Activated B cell treated with CpG ODN at 0.5 μM for 24 hours (primary cell): ENCODE results near the gene MEN1. TPM values are rescaled to one million over a fixed set of nuclear protein-coding genes. Genes with fewer than 3 reads are reported as not detected.
A peak's percentile ranks its signal among the peaks of the same experiment; 100 is the strongest.

ENCODE experiments used
- ATAC-seq: fragments of 200-7000 bp; cut with Tn5 transposase; one replicate; pipeline ENCODE4 v1.10.0; 2021; ENCODE audit warnings: low read depth, mild to moderate bottlenecking, moderate library complexity
- CTCF ChIA-PET: fragments of 350-600 bp; sonication (Branson Sonifier 250); formaldehyde crosslinking; loops from one replicate; lab custom pipeline; 2021; ENCODE audit warnings: antibody characterized with exemption; lab: Charles Lee
- POLR2A ChIA-PET: fragments of 350-600 bp; sonication (Branson Sonifier 250); formaldehyde crosslinking; loops from one replicate; lab custom pipeline; 2021; ENCODE audit warnings: antibody characterized with exemption; lab: Charles Lee
- DNase-seq: peaks from one replicate; pipeline ENCODE4 v3.0.0; 2022
- H3K27ac Mint-ChIP-seq: one replicate; pipeline ENCODE4 v1.8.0; 2020; ENCODE audit warnings: mixed read lengths
- H3K27me3 Mint-ChIP-seq: one replicate; pipeline ENCODE4 v1.8.0; 2021; ENCODE audit warnings: mixed read lengths
- H3K36me3 Mint-ChIP-seq: one replicate; pipeline ENCODE4 v1.8.0; 2021; ENCODE audit warnings: low read depth, mixed read lengths
- H3K4me1 Mint-ChIP-seq: one replicate; pipeline ENCODE4 v1.8.0; 2021; ENCODE audit warnings: mixed read lengths
- H3K4me3 Mint-ChIP-seq: one replicate; pipeline ENCODE4 v1.8.0; 2020; ENCODE audit warnings: mild to moderate bottlenecking, mixed read lengths
- H3K9me3 Mint-ChIP-seq: one replicate; pipeline ENCODE4 v1.8.0; 2020; ENCODE audit warnings: mixed read lengths
- CTCF ChIP-seq: fragments of 200-600 bp; IDR thresholded peaks from one replicate; pipeline ENCODE4 v1.8.0; 2022; ENCODE audit warnings: antibody characterized with exemption, mild to moderate bottlenecking
- intact Hi-C: fragments of 100-400 bp; cut with micrococcal nuclease; formaldehyde crosslinking; loops from one replicate; pipeline ENCODE4 v1.15.1; 2024
- total RNA-seq: library from RNA; stranded (reverse); gene quantifications from 2 replicates; pipeline ENCODE4 v1.2.3, GENCODE V29; 2022

MEN1 gene
- total RNA-seq, 1 donor from 2014 or later: 44.6 TPM

DNA sequence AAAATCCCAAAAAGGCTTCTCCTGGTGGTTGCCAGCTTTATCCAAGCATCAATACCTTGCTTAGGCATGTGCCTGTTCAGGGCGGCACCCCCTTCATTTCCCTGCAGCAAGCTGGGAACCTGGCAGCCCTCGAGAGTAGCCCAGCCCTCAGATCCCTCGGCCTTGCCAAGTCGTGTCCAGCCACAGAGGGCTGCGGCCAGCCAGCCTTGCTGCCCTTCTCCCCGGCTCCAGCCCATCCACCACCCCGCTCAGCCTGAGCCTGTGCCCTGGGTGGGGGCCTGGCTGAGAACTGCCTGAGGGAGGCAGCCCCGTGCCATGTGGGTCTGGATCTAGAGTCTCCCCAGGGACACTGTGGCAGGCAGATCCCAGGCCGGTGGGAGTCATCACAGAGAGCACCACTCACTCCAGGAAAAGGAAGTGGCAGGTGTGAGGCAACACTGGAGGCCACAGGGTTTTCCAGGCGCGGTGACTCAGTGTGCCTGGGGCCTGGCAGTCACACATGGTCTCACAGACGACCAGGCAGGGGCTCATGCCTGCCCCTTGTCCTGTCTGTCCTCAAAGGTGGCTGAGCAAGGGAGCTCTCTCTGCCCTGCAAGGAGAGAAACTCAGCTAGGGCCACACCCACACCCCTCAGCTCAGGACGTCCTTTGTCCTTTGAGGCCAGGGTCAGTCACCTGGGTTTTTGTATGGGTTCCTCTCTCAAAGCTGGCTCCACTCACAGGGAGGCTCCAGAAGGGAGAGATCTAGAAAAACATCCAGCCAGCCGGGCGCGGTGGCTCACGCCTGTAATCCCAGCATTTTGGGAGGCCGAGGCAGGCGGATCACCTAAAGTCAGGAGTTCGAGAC lies 46.3 kb upstream of the MEN1 start:
- peaks cover 96% of the 10 kb centered on the region for H3K4me1 Mint-ChIP-seq
- peak overlapping the region; percentile 82 for H3K27ac Mint-ChIP-seq
- no peaks in the 10 kb centered on the region for H3K9me3 Mint-ChIP-seq
- peaks cover 74% of the 10 kb centered on the region for H3K36me3 Mint-ChIP-seq
- ATAC-seq: peak; percentile 6
- DNase-seq: peak; percentile 45
- no peak for TF ChIP-seq CTCF
- POLR2A ChIA-PET: interaction anchor here (1.0 to 27.6 kb wide), 5 partner anchors 8 to 265 kb away, joined by 3 to 1194 read pairs (median 3); partner anchors contain the start of genes EHD1, FAU and RASGRP2
- peak overlapping the region; percentile 53 for H3K4me3 Mint-ChIP-seq
- no peaks in the 10 kb centered on the region for H3K27me3 Mint-ChIP-seq
- intact Hi-C loops: no loop called here
- CTCF ChIA-PET: interaction anchor here (1.1 to 12.6 kb wide), 4 partner anchors 8 to 31 kb away, joined by 5 to 213 read pairs (median 86); partner anchors contain the start of gene EHD1

GRCh38 chr11:64855596-64856304 lies 45.4 kb upstream of the MEN1 start:
- peak overlapping the region; percentile 56 for H3K4me3 Mint-ChIP-seq
- ChIA-PET POLR2A (interaction anchor here (0.5 to 27.6 kb wide), 5 partner anchors 9 to 266 kb away, joined by 3 to 1194 read pairs (median 3); partner anchors contain the start of genes EHD1, FAU and RASGRP2), CTCF (interaction anchor here (1.1 to 12.6 kb wide), 4 partner anchors 8 to 32 kb away, joined by 5 to 213 read pairs (median 86); partner anchors contain the start of gene EHD1)
- H3K27ac Mint-ChIP-seq: peak overlapping the region; percentile 82
- intact Hi-C loops: no loop called here
- DNase-seq (no peak), ATAC-seq (no peak)
- H3K9me3 Mint-ChIP-seq: no peaks in the 10 kb centered on the region
- no peaks in the 10 kb centered on the region for H3K27me3 Mint-ChIP-seq
- no peak for TF ChIP-seq CTCF
- H3K36me3 Mint-ChIP-seq: peaks cover 74% of the 10 kb centered on the region
- H3K4me1 Mint-ChIP-seq: peaks cover 96% of the 10 kb centered on the region

DNA sequence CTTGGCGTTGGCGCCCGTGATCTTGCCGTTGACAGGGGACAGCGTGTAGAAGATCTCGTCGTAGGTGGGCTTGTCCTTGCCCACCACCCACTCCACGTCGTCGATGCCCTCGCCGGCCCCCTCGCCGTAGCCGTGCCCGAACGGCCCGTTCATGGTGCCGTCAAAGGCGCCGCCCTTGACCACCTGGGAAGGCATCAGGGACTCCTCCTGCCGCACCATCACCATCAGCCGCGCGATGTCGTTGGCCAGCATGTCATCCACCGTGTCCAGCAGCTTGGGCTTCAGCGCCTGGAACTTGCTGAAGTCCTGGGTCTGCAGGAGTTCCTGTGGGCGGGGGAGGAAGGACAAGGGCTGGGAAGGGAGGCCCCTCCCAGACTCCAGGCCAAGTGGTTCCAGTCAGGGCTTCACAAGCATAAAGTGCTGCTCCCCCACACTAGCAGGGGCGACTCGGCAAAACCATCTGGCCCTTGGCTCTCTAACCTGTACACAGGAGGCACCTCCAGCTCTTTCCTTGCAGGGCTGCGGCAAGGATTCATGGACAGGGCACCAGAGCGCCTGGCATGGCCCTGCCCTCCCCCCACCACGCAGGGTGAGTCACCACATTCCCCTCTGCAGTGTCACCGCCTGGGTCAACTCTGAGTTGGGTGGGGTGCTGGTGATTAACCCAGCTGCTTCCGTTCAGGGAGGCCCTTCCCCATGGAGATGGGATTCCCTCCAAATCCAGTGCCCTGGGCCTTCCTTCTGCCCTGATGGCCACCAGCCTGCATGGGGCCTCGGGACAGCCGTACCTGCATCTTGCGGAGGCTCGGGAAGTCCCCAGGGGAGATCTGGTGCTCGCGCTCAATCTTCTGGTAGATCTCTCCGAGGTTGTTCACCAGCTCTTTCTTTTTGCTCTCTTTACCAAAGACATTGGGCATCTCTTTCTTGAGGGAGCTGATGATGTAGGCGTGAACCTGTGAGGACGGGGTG lies 44.5 kb upstream of the MEN1 start:
- ChIA-PET POLR2A (interaction anchor here (0.5 to 27.6 kb wide), 4 partner anchors 10 to 566 kb away, joined by 3 to 1194 read pairs (median 329); partner anchors contain the start of gene EHD1), CTCF (interaction anchor here (2.1 to 12.6 kb wide), 3 partner anchors 9 to 23 kb away, joined by 8 to 213 read pairs (median 163); partner anchors contain the start of gene EHD1)
- H3K27ac Mint-ChIP-seq: peak overlapping the region; percentile 95
- peaks cover 94% of the 10 kb centered on the region for H3K4me1 Mint-ChIP-seq
- no peak for ATAC-seq
- H3K27me3 Mint-ChIP-seq: no peaks in the 10 kb centered on the region
- intact Hi-C loops: no loop called here
- no peak for DNase-seq
- H3K4me3 Mint-ChIP-seq: peak overlapping the region; percentile 56
- no peak for TF ChIP-seq CTCF
- H3K9me3 Mint-ChIP-seq: no peaks in the 10 kb centered on the region
- peaks cover 69% of the 10 kb centered on the region for H3K36me3 Mint-ChIP-seq

DNA sequence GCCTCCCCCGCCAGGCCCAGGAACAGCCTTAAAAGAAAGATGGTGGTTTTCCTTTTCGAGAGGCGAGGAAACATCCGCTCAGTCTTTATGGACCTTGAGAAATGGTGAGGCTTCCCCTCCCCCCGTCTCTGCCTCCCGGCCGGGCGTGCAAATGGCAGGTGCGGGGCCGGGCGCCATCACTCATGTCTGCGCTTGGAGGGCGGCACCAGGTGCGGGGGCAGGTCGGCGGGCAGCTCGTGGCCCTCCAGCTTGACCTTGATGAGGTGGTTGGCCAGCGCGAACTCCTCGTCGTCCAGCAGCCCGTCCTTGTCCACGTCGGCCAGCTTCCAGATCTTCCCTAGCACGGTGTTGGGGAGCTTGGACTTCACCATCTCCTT lies 43.8 kb upstream of the MEN1 start:
- Mint-ChIP-seq H3K4me1 (peaks cover 94% of the 10 kb centered on the region), H3K36me3 (peaks cover 62% of the 10 kb centered on the region), H3K4me3 (peak overlapping the region; percentile 56), H3K27me3 (no peaks in the 10 kb centered on the region), H3K27ac (peak overlapping the region; percentile 95), H3K9me3 (no peaks in the 10 kb centered on the region)
- TF ChIP-seq CTCF: no peak
- ChIA-PET POLR2A (interaction anchor here (0.7 to 27.6 kb wide), 7 partner anchors 10 to 567 kb away, joined by 3 to 1194 read pairs (median 6); partner anchors contain the start of genes EHD1 and SF1), CTCF (interaction anchor here (2.0 to 12.6 kb wide), 4 partner anchors 10 to 38 kb away, joined by 5 to 213 read pairs (median 90); partner anchors contain the start of gene EHD1)
- DNase-seq (no peak), ATAC-seq (no peak)
- intact Hi-C loops: no loop called here
